ENCODE results near the gene PKDCC. TPM values are rescaled to one million over a fixed set of nuclear protein-coding genes. Genes with fewer than 3 reads are reported as not detected.

PKDCC gene
- total and polyA plus RNA-seq, 2 donors (not counting 1 experiment from before 2014, with no cell fraction given) = 0.20 to 0.82 TPM

GRCh38 chr2:42030829-42031228, 17.0 kb upstream of the PKDCC start:
- Histone ChIP-seq H3K4me3 (ENCODE audit: control extremely low read depth in 1 of 5, extremely low read depth in 1 of 5, insufficient read depth in 1 of 5, low read depth in 2 of 5, low read length in 4 of 5) (no peak overlapping the region), H3K9ac (ENCODE audit: low read length) (no peak overlapping the region), H3K27me3 (replicated peaks in 1 of 4; ENCODE audit: control extremely low read depth in 1 of 4, control insufficient read depth in 3 of 4, insufficient read depth in 4 of 4, low read length in 3 of 4) (no peaks in the 10 kb centered on the region), H3K9me3 (ENCODE audit: control extremely low read depth in 1 of 3, control insufficient read depth in 2 of 3, insufficient read depth in 1 of 3, low read length in 2 of 3) (no peaks in the 10 kb centered on the region), H3K36me3 (replicated peaks in 1 of 2; ENCODE audit: control extremely low read depth in 1 of 2, control insufficient read depth in 1 of 2, extremely low read depth in 1 of 2, insufficient read depth in 2 of 2, low read length in 1 of 2) (no peaks in the 10 kb centered on the region), H3K4me1 (ENCODE audit: control insufficient read depth in 2 of 2, insufficient read depth in 2 of 2, low read length in 2 of 2) (peaks cover 13 to 29% of the 10 kb centered on the region in 2 donors), H4K20me1 (ENCODE audit: control insufficient read depth, insufficient read depth, low read length, poor library complexity, severe bottlenecking) (no peaks in the 10 kb centered on the region), H3K4me2 (replicated peaks; ENCODE audit: low read depth, low read length, poor library complexity, severe bottlenecking) (no peak overlapping the region), H3K79me2 (ENCODE audit: control insufficient read depth, insufficient read depth, low read length) (no peaks in the 10 kb centered on the region), H3K27ac (ENCODE audit: low read length in 2 of 2) (no peak overlapping the region), H2AFZ (ENCODE audit: insufficient read depth, low read depth, low read length, poor library complexity, severe bottlenecking) (no peak overlapping the region)
- ChIA-PET CTCF (no interaction called here), POLR2A (no interaction called here)
- H3K4me1 Mint-ChIP-seq = peaks cover 23% of the 10 kb centered on the region
- H3K4me3 Mint-ChIP-seq = no peak overlapping the region
- DNase-seq (no peak), ATAC-seq (ENCODE audit: low read depth) (no peak)
- H3K27ac Mint-ChIP-seq = no peak overlapping the region
- peaks cover 14% of the 10 kb centered on the region for H3K27me3 Mint-ChIP-seq
- TF ChIP-seq CTCF (IDR thresholded peaks at IDR 0.05) (no peak), EZH2 (IDR thresholded peaks at IDR 0.05; ENCODE audit: borderline replicate concordance, insufficient read depth, low read depth, low read length, poor library complexity, severe bottlenecking) (no peak)
- H3K9me3 Mint-ChIP-seq (ENCODE audit: insufficient read depth) = no peaks in the 10 kb centered on the region
- intact Hi-C loops (cut with micrococcal nuclease) = no loop called here
- no CpG with 5 or more reads among the region's 1 CpG for WGBS (ENCODE audit: insufficient coverage)

DNA sequence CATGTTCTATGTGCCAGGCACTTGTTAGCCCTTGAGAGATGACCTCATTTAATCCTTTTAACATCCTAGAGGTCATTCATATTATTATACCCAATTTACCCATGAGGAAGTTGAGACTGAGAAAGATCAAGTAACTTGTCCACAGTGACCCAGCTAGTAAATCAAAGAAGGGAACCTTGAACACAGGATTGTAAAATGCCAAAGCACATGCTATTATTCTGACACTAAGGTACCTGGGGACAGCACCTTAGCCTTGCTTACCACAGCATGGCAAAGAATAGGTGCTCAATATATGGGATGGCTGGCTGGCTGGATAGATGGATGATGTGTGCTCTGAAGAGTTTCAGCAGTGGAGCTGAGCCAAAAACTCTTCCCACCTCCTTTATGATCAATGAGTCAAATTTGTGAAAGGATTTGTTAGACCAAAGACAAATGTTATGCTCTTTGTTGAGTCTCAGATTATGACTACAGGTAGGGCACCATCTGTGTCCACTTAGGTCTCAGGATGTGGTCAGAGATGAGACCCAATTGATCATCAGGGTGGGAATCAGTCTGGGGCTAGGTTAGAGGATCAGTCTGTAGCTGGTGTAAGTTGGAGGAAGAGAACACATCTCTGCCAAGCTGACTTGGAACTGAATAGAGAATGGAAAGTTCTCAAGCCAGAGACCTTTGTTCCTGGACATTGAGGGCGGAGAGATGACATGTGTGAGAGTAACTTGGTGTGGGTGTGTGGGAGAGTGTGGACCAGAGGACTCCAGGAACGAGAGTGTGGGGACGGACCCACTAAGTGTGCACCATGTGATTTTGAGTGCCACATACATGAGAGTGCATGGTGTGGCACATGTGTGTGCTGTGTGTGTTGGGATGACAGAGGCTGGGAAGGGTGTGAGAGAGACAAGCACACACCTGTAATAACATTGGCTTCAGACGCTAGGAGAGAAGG, 16.3 kb upstream of the PKDCC start:
- intact Hi-C loops (cut with micrococcal nuclease) = no loop called here
- Histone ChIP-seq H3K4me2 (replicated peaks; ENCODE audit: low read depth, low read length, poor library complexity, severe bottlenecking) (no peak overlapping the region), H3K36me3 (replicated peaks in 1 of 2; ENCODE audit: control extremely low read depth in 1 of 2, control insufficient read depth in 1 of 2, extremely low read depth in 1 of 2, insufficient read depth in 2 of 2, low read length in 1 of 2) (no peaks in the 10 kb centered on the region), H3K27ac (ENCODE audit: low read length in 2 of 2) (no peak overlapping the region), H3K4me1 (ENCODE audit: control insufficient read depth in 2 of 2, insufficient read depth in 2 of 2, low read length in 2 of 2) (peaks cover 13 to 29% of the 10 kb centered on the region in 2 donors), H3K9ac (ENCODE audit: low read length) (no peak overlapping the region), H4K20me1 (ENCODE audit: control insufficient read depth, insufficient read depth, low read length, poor library complexity, severe bottlenecking) (no peaks in the 10 kb centered on the region), H3K4me3 (ENCODE audit: control extremely low read depth in 1 of 5, extremely low read depth in 1 of 5, insufficient read depth in 1 of 5, low read depth in 2 of 5, low read length in 4 of 5) (no peak overlapping the region), H3K79me2 (ENCODE audit: control insufficient read depth, insufficient read depth, low read length) (no peaks in the 10 kb centered on the region), H2AFZ (ENCODE audit: insufficient read depth, low read depth, low read length, poor library complexity, severe bottlenecking) (no peak overlapping the region), H3K9me3 (ENCODE audit: control extremely low read depth in 1 of 3, control insufficient read depth in 2 of 3, insufficient read depth in 1 of 3, low read length in 2 of 3) (no peaks in the 10 kb centered on the region), H3K27me3 (replicated peaks in 1 of 4; ENCODE audit: control extremely low read depth in 1 of 4, control insufficient read depth in 3 of 4, insufficient read depth in 4 of 4, low read length in 3 of 4) (no peaks in the 10 kb centered on the region)
- ChIA-PET CTCF (no interaction called here), POLR2A (no interaction called here)
- Mint-ChIP-seq H3K9me3 (ENCODE audit: insufficient read depth) (no peaks in the 10 kb centered on the region), H3K4me1 (peaks cover 23% of the 10 kb centered on the region), H3K4me3 (no peak overlapping the region), H3K27me3 (peaks cover 14% of the 10 kb centered on the region), H3K27ac (no peak overlapping the region)
- DNase-seq (no peak), ATAC-seq (ENCODE audit: low read depth) (no peak)
- no peak for TF ChIP-seq EZH2 (IDR thresholded peaks at IDR 0.05; ENCODE audit: borderline replicate concordance, insufficient read depth, low read depth, low read length, poor library complexity, severe bottlenecking)
- no peak for TF ChIP-seq CTCF (IDR thresholded peaks at IDR 0.05)
- 91% methylated on average over 4 of the region's 4 CpGs for WGBS (ENCODE audit: insufficient coverage)
